Transverse colon (tissue), 4 donors: Measurements from ENCODE around the gene PRICKLE1. TPM values are rescaled to one million over a fixed set of nuclear protein-coding genes. Genes with fewer than 3 reads are reported as not detected.

ENCODE experiments used
- DNase-seq: peaks from one replicate; pipeline ENCODE4 v3.0.0-alpha.2; 2019
- H3K27ac ChIP-seq, 4 donors: fragments of 200-600 bp; sonication (generic); 2 replicates each; pipeline ENCODE4 v1.5.1; 2016 to 2018; ENCODE audit warnings: inconsistent platforms in 4 of 4
- H3K27me3 ChIP-seq: fragments of 200-600 bp; sonication (generic); 2 replicates; pipeline ENCODE4 v1.5.1; 2017; ENCODE audit warnings: inconsistent platforms
- H3K36me3 ChIP-seq, 4 donors: fragments of 200-600 bp; sonication (generic); 2 replicates each; pipeline ENCODE4 v1.5.1; 2017 to 2019; ENCODE audit warnings: inconsistent platforms in 4 of 4
- H3K4me1 ChIP-seq, 4 donors: fragments of 200-600 bp; sonication (generic); 2 replicates each; pipeline ENCODE4 v1.5.1; 2017 to 2020; ENCODE audit warnings: inconsistent platforms in 4 of 4
- H3K4me3 ChIP-seq, 4 donors: fragments of 200-600 bp; sonication (generic); 1 replicate in 1 of 4; 2 replicates in 3 of 4; pipeline versions ENCODE4 v1.5.1 to v1.6.1; 2017 to 2019; ENCODE audit warnings: inconsistent platforms in 4 of 4
- H3K9me3 ChIP-seq, 2 donors: fragments of 200-600 bp; sonication (generic); 2 replicates each; pipeline ENCODE4 v1.5.1; 2017 to 2019; ENCODE audit warnings: inconsistent platforms in 2 of 2
- CTCF ChIP-seq, 5 experiments: fragments of 200-600 bp in 3 of 5; fragments of 450-650 bp in 2 of 5; sonication (generic) in 3 of 5; IDR thresholded peaks; 1 replicate in 2 of 5; 2 replicates in 3 of 5; pipeline ENCODE4 v1.5.1; 2016 to 2017; ENCODE audit warnings: antibody characterized with exemption in 5 of 5, inconsistent platforms in 3 of 5, mild to moderate bottlenecking in 2 of 5, moderate library complexity in 1 of 5
- EP300 ChIP-seq: sonication (generic); formaldehyde crosslinking; IDR thresholded peaks from one replicate; pipeline ENCODE4 v1.6.1; 2017; ENCODE audit warnings: antibody characterized with exemption, low read depth
- POLR2A ChIP-seq: fragments of 450-650 bp; IDR thresholded peaks from one replicate; pipeline ENCODE4 v1.6.1; 2016; ENCODE audit warnings: antibody characterized with exemption, mild to moderate bottlenecking, moderate library complexity
- POLR2AphosphoS5 ChIP-seq, 3 donors: sonication (generic); formaldehyde crosslinking; IDR thresholded peaks; one replicate each; pipeline ENCODE4 v1.6.1; 2016; ENCODE audit warnings: antibody characterized with exemption in 3 of 3
- whole genome bisulfite sequencing, 2 donors: methylation state at CpG; one replicate each; pipeline ENCODE4 v1.1.5; 2018; ENCODE audit warnings: low coverage in 1 of 2; 5-methylcytosine and 5-hydroxymethylcytosine counted together
- in situ Hi-C, 4 donors: fragments of 200-750 bp; cut with MboI; loops; one replicate each; pipeline versions ENCODE4 v1.15.0 to v1.15.1; 2017; ENCODE audit warnings: low sequenced_read_pairs in 3 of 4, low pct_ligation_motif_present in 1 of 4, low pct_unique_long_range_greater_than_20kb in 1 of 4
- intact Hi-C: fragments of 100-400 bp; cut with DNase I; formaldehyde crosslinking; loops from one replicate; pipeline ENCODE4 v1.15.1; 2023; ENCODE audit warnings: low total_unique reads
- total RNA-seq, 4 donors: library from RNA; depleted of rRNA; stranded (reverse); fragments of >200 nt; gene quantifications; one replicate each; pipeline ENCODE4 v1.1.0, GENCODE V29; 2016

Gene PRICKLE1
- total RNA-seq, 4 donors from 2014 or later, result 1.2 to 6.4 (median 2.8) TPM

- Histone ChIP-seq H3K36me3 (no peaks in the 10 kb centered on the region), H3K4me1 (no peaks in the 10 kb centered on the region), H3K4me3 (no peak overlapping the region), H3K9me3 (no peaks in the 10 kb centered on the region), H3K27me3 (no peaks in the 10 kb centered on the region), H3K27ac (no peak overlapping the region)
- WGBS, 2 donors, result 79 to 81% methylated on average over 4 of the region's 4 CpGs
- no peak for DNase-seq
- no peak for TF ChIP-seq POLR2AphosphoS5 (IDR thresholded peaks at IDR 0.05)
- TF ChIP-seq CTCF (IDR thresholded peaks at IDR 0.05), result no peak
- no peak for TF ChIP-seq EP300
- TF ChIP-seq POLR2A, result no peak
- intact Hi-C loops (no loop called here), in situ Hi-C loops (loop anchor here in 2 of 4 donors (25.0 kb wide), 2 partner anchors 90 to 790 kb away; partner anchors contain the start of gene PRICKLE1 (in 1 of the 2))
These were observed 92.7 kb downstream of the PRICKLE1 start for GRCh38 chr12:42496886-42497285.

- DNase-seq, result no peak
- Histone ChIP-seq H3K4me1 (no peaks in the 10 kb centered on the region), H3K9me3 (no peaks in the 10 kb centered on the region), H3K4me3 (no peak overlapping the region), H3K27me3 (no peaks in the 10 kb centered on the region), H3K36me3 (no peaks in the 10 kb centered on the region), H3K27ac (no peak overlapping the region)
- TF ChIP-seq CTCF (IDR thresholded peaks at IDR 0.05) (no peak), POLR2A (no peak), EP300 (no peak), POLR2AphosphoS5 (IDR thresholded peaks at IDR 0.05) (no peak)
- in situ Hi-C loops (loop anchor here in 2 of 4 donors (25.0 kb wide), 2 partner anchors 92 to 792 kb away; partner anchors contain the start of gene PRICKLE1 (in 1 of the 2)), intact Hi-C loops (no loop called here)
- 91% methylated on average over 4 of the region's 4 CpGs; no CpG with 5 or more reads in 1 of the 2 donors for WGBS, 2 donors
These were observed 94.3 kb downstream of the PRICKLE1 start for GRCh38 chr12:42495244-42495643.

- Histone ChIP-seq H3K4me1 (no peaks in the 10 kb centered on the region), H3K36me3 (no peaks in the 10 kb centered on the region), H3K27me3 (no peaks in the 10 kb centered on the region), H3K9me3 (no peaks in the 10 kb centered on the region), H3K4me3 (no peak overlapping the region), H3K27ac (no peak overlapping the region)
- no peak for DNase-seq
- TF ChIP-seq CTCF (IDR thresholded peaks at IDR 0.05) (no peak), EP300 (no peak), POLR2A (no peak), POLR2AphosphoS5 (IDR thresholded peaks at IDR 0.05) (no peak)
- intact Hi-C loops, result no loop called here
- 83 to 84% methylated on average over 1 of the region's 1 CpG for WGBS, 2 donors
- in situ Hi-C loops, result loop anchor here in 2 of 4 donors (25.0 kb wide), 2 partner anchors 95 to 795 kb away; partner anchors contain the start of gene PRICKLE1 (in 1 of the 2)
These were observed 97.3 kb downstream of the PRICKLE1 start for GRCh38 chr12:42492267-42492666.

- Histone ChIP-seq H3K4me3 (no peak overlapping the region), H3K9me3 (no peaks in the 10 kb centered on the region), H3K4me1 (no peaks in the 10 kb centered on the region), H3K27me3 (no peaks in the 10 kb centered on the region), H3K27ac (no peak overlapping the region), H3K36me3 (no peaks in the 10 kb centered on the region)
- no peak for TF ChIP-seq EP300
- TF ChIP-seq POLR2A, result no peak
- TF ChIP-seq CTCF (IDR thresholded peaks at IDR 0.05), result no peak
- no peak for TF ChIP-seq POLR2AphosphoS5 (IDR thresholded peaks at IDR 0.05)
- in situ Hi-C loops, result loop anchor here in 2 of 4 donors (25.0 kb wide), 2 partner anchors 97 to 797 kb away; partner anchors contain the start of gene PRICKLE1 (in 1 of the 2)
- intact Hi-C loops, result no loop called here
- 75 to 86% methylated on average over 2 to 5 of the region's 5 CpGs for WGBS, 2 donors
- DNase-seq, result no peak
These were observed 99.2 kb downstream of the PRICKLE1 start for GRCh38 chr12:42490261-42490842.
